HL-60 (cell line): Measurements from ENCODE around the gene VSX2.

Experiments used
- DNase-seq, 2 experiments: peaks; one replicate each; pipeline ENCODE4 v3.0.0-alpha.2; 2010 to 2020; ENCODE audit warnings: low read depth in 1 of 2, low spot score in 1 of 2
- H3K27ac ChIP-seq: fragments of 250-450 bp; sonication (Bioruptor Pico); replicated peaks from 2 replicates; pipeline ENCODE4 v1.5.1; 2020; ENCODE audit warnings: mild to moderate bottlenecking, moderate library complexity
- H3K27me3 ChIP-seq: fragments of 250-450 bp; sonication (Bioruptor Pico); 2 replicates; pipeline ENCODE4 v1.5.1; 2021; ENCODE audit warnings: mild to moderate bottlenecking, moderate library complexity; ENCODE audit not compliant: insufficient read depth, poor library complexity, severe bottlenecking
- H3K4me3 ChIP-seq: replicated peaks from 2 replicates; pipeline ENCODE4 v1.5.1; 2011; ENCODE audit warnings: mild to moderate bottlenecking, control low read depth, low read length; ENCODE audit not compliant: insufficient read depth
- GABPA ChIP-seq: IDR thresholded peaks from 2 replicates; pipeline ENCODE4 v1.6.1; 2012; ENCODE audit warnings: low read depth
- POLR2AphosphoS5 ChIP-seq: IDR thresholded peaks from 2 replicates; pipeline ENCODE4 v1.6.1; 2012; ENCODE audit warnings: low read depth
- SPI1 ChIP-seq: IDR thresholded peaks from 2 replicates; pipeline ENCODE4 v1.6.1; 2012; ENCODE audit warnings: low read depth, mild to moderate bottlenecking, borderline replicate concordance
- TF ChIP-seq, protein P1 (sequence below): IDR thresholded peaks from one replicate; pipeline ENCODE4 v1.5.1; 2011; ENCODE audit warnings: low read length, control low read depth, inconsistent platforms; ENCODE audit not compliant: insufficient read depth
- TF ChIP-seq, protein P2 (sequence below): IDR thresholded peaks from 2 replicates; pipeline ENCODE4 v1.6.1; 2012; ENCODE audit warnings: low read depth; ENCODE audit not compliant: insufficient replicate concordance

Gene VSX2

DNA sequence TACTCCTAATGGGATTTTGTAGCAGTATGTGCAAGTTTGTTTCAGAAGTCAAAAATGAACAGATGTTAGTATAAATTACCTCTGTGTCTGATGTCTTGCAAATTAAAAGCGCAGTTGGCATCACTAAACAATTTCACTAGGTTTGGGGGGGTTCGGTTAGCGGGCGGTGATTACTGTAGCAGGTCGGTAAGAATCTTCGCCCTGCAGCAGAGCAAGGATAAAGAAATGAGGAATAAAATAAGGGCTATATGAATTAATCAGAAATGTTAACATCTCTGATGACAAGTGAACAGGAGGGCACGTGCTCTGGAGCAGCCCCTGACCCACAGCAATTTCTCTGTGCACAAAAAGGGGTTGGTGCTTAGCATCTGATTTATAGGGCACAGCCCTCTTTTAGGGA lies 43.6 kb upstream of the VSX2 start:
- Histone ChIP-seq H3K27ac (no peak overlapping the region), H3K4me3 (no peak overlapping the region), H3K27me3 (no peaks in the 10 kb centered on the region)
- no peak for DNase-seq
- no peak for TF ChIP-seq GABPA

DNA sequence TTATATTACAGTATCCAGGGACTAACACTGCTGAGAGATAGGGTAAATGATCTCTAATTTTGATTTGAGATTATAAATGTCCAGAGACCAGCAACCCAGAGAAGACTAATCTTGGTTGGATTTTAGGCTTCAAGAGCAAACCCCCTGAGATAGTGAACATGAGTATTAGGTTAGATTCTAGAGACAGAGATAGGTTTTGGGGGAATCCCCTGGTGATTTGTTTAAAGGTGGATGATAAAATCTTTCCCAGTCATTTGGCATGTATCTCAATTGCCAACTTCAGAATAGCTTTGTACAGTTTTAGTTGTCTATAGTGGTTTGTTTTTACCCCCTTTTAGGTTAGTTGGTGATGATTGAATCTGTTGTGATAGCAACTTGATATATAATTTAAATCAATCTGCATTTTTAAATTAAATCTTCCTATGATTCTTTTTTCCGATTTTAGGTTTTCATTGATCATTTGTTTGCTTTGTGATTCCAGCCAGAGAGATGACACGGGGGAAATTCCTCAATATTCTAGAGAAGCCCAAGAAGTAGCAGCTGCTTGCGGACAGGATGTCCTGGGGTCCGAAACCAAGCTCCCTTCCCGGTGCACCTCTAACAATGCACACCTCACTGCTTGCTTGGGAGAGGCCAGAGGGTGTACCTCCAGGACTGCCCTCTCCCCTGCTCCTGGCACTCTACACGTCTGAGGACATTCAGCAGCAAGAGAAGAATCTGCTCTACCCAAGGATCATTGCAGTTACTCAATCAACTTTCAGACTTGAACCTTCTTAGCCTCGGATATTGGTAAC lies 40.6 kb upstream of the VSX2 start:
- Histone ChIP-seq H3K27ac (no peak overlapping the region), H3K4me3 (no peak overlapping the region), H3K27me3 (no peaks in the 10 kb centered on the region)
- TF ChIP-seq GABPA (no peak), POLR2AphosphoS5 (no peak), SPI1 (no peak)
- TF ChIP-seq, protein P1, sequence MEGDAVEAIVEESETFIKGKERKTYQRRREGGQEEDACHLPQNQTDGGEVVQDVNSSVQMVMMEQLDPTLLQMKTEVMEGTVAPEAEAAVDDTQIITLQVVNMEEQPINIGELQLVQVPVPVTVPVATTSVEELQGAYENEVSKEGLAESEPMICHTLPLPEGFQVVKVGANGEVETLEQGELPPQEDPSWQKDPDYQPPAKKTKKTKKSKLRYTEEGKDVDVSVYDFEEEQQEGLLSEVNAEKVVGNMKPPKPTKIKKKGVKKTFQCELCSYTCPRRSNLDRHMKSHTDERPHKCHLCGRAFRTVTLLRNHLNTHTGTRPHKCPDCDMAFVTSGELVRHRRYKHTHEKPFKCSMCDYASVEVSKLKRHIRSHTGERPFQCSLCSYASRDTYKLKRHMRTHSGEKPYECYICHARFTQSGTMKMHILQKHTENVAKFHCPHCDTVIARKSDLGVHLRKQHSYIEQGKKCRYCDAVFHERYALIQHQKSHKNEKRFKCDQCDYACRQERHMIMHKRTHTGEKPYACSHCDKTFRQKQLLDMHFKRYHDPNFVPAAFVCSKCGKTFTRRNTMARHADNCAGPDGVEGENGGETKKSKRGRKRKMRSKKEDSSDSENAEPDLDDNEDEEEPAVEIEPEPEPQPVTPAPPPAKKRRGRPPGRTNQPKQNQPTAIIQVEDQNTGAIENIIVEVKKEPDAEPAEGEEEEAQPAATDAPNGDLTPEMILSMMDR, result no peak
- TF ChIP-seq, protein P2, sequence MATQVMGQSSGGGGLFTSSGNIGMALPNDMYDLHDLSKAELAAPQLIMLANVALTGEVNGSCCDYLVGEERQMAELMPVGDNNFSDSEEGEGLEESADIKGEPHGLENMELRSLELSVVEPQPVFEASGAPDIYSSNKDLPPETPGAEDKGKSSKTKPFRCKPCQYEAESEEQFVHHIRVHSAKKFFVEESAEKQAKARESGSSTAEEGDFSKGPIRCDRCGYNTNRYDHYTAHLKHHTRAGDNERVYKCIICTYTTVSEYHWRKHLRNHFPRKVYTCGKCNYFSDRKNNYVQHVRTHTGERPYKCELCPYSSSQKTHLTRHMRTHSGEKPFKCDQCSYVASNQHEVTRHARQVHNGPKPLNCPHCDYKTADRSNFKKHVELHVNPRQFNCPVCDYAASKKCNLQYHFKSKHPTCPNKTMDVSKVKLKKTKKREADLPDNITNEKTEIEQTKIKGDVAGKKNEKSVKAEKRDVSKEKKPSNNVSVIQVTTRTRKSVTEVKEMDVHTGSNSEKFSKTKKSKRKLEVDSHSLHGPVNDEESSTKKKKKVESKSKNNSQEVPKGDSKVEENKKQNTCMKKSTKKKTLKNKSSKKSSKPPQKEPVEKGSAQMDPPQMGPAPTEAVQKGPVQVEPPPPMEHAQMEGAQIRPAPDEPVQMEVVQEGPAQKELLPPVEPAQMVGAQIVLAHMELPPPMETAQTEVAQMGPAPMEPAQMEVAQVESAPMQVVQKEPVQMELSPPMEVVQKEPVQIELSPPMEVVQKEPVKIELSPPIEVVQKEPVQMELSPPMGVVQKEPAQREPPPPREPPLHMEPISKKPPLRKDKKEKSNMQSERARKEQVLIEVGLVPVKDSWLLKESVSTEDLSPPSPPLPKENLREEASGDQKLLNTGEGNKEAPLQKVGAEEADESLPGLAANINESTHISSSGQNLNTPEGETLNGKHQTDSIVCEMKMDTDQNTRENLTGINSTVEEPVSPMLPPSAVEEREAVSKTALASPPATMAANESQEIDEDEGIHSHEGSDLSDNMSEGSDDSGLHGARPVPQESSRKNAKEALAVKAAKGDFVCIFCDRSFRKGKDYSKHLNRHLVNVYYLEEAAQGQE, result no peak
- no peak for DNase-seq

DNA sequence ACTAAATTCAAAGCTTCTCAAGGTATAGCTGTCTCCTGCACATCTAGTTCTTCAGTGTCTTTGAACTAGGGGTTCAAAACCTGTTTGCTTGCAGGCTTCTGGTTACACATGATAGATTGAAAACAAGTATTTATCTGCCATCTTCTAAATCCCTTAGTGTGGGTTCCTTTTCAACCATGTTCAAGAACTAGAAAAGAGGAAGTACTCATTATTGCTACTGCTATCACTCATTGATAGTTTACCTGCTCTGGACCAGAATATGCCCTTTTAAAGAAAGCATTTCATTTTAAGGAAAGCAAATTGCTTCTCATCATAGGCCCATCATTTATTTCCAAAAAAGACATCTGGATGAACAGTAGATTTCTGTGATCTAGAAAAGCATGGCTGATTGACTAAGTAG lies 37.1 kb upstream of the VSX2 start:
- no peak for DNase-seq
- Histone ChIP-seq H3K4me3 (no peak overlapping the region), H3K27me3 (no peaks in the 10 kb centered on the region), H3K27ac (no peak overlapping the region)
- TF ChIP-seq GABPA (no peak), POLR2AphosphoS5 (no peak), SPI1 (no peak)
- TF ChIP-seq, protein P1, result no peak
- TF ChIP-seq, protein P2, result no peak

DNA sequence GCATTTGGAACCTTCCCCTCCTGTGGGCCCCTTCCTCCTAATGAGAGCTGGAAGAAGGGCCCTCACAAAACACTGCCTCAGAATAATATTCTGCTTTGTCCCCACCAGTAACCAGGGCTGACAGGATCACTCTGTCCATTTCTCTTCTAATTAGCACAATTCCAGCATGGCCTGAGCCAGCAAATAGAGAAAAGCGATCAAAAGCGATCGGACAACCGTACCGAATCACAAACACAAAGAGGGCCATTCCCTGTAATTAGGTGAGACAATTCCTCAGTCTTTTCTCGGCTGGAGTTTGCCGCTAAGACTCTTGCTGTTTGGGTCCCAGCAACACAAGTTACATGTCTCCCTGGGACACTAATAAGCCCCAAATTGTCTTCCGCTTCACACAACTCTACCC lies 35.6 kb upstream of the VSX2 start:
- TF ChIP-seq, protein P2, result no peak
- TF ChIP-seq SPI1 (no peak), GABPA (no peak)
- no peak overlapping the region for H3K27ac ChIP-seq
- H3K4me3 ChIP-seq, result no peak overlapping the region
- H3K27me3 ChIP-seq, result no peaks in the 10 kb centered on the region
- DNase-seq, result no peak
